WTC11 (cell line): ENCODE data around the gene CACTIN.

Experiments used
- ELF4 ChIP-seq: sonication (generic); formaldehyde crosslinking; IDR thresholded peaks from 2 replicates; pipeline ENCODE4 v1.8.1; 2022; ENCODE audit warnings: low read depth, mild to moderate bottlenecking, moderate library complexity, missing genetic modification reagents
- ETV6 ChIP-seq: sonication (generic); formaldehyde crosslinking; IDR thresholded peaks from 2 replicates; pipeline ENCODE4 v1.8.1; 2022; ENCODE audit warnings: mild to moderate bottlenecking, missing genetic modification reagents
- FOXP1 ChIP-seq: sonication (generic); formaldehyde crosslinking; IDR thresholded peaks from 2 replicates; pipeline ENCODE4 v1.8.0; 2022; ENCODE audit warnings: missing genetic modification reagents, mild to moderate bottlenecking, moderate library complexity, borderline replicate concordance
- NFATC4 ChIP-seq: fragments of 250-450 bp; sonication (Bioruptor Pico); IDR thresholded peaks from 2 replicates; pipeline ENCODE4 v1.9.0; 2021; ENCODE audit warnings: mild to moderate bottlenecking
- TEAD4 ChIP-seq: sonication (generic); formaldehyde crosslinking; IDR thresholded peaks from 2 replicates; pipeline ENCODE4 v1.8.0; 2022; ENCODE audit warnings: mild to moderate bottlenecking, missing genetic modification reagents
- ZNF219 ChIP-seq: sonication (generic); formaldehyde crosslinking; IDR thresholded peaks from 2 replicates; pipeline ENCODE4 v1.8.0; 2023; ENCODE audit warnings: missing genetic modification reagents, mild to moderate bottlenecking, borderline replicate concordance
- TF ChIP-seq, protein P1 (sequence below): fragments of 200-600 bp; IDR thresholded peaks from 2 replicates; pipeline ENCODE4 v1.8.0; 2022; ENCODE audit warnings: antibody characterized with exemption
- TF ChIP-seq, protein P2 (sequence below): sonication (generic); formaldehyde crosslinking; IDR thresholded peaks from 2 replicates; pipeline ENCODE4 v1.8.1; 2023; ENCODE audit warnings: mild to moderate bottlenecking, missing genetic modification reagents
- TF ChIP-seq, protein P3 (sequence below): sonication (generic); formaldehyde crosslinking; IDR thresholded peaks from 2 replicates; pipeline ENCODE4 v1.8.0; 2022; ENCODE audit warnings: missing genetic modification reagents
- TF ChIP-seq, protein P4 (sequence below): sonication (generic); formaldehyde crosslinking; IDR thresholded peaks from 2 replicates; pipeline ENCODE4 v1.8.1; 2022; ENCODE audit warnings: low read depth, missing genetic modification reagents, borderline replicate concordance
- TF ChIP-seq, protein P5 (sequence below): sonication (generic); formaldehyde crosslinking; conservative IDR thresholded peaks from 2 replicates; pipeline ENCODE4 v1.8.1; 2023; ENCODE audit warnings: mild to moderate bottlenecking, low read depth, missing genetic modification reagents, moderate library complexity
- TF ChIP-seq, protein P6 (sequence below): sonication (generic); formaldehyde crosslinking; IDR thresholded peaks from 2 replicates; pipeline ENCODE4 v1.8.1; 2023; ENCODE audit warnings: mild to moderate bottlenecking, missing genetic modification reagents, moderate library complexity

DNA sequence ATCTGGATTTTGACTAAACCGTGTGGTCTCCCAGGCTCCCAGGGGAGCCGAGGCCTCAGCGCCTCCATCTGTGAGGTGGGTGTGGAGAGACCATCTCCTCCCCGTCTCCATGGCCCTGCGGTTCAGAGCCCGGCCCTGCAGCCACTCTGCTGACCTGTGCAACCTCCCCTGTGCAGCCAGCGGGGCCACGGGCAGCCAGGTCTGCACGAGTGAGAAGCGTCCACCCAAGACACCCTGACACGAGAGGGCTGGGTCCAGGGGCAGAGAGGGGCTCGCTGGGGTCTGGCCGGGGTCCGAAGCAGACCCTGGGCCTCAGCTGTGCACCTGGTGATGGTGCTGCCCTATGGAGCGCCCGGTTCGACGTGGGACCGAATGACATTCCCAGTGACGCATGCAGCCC, 10.4 kb upstream of the CACTIN start:
- TF ChIP-seq, protein P1, sequence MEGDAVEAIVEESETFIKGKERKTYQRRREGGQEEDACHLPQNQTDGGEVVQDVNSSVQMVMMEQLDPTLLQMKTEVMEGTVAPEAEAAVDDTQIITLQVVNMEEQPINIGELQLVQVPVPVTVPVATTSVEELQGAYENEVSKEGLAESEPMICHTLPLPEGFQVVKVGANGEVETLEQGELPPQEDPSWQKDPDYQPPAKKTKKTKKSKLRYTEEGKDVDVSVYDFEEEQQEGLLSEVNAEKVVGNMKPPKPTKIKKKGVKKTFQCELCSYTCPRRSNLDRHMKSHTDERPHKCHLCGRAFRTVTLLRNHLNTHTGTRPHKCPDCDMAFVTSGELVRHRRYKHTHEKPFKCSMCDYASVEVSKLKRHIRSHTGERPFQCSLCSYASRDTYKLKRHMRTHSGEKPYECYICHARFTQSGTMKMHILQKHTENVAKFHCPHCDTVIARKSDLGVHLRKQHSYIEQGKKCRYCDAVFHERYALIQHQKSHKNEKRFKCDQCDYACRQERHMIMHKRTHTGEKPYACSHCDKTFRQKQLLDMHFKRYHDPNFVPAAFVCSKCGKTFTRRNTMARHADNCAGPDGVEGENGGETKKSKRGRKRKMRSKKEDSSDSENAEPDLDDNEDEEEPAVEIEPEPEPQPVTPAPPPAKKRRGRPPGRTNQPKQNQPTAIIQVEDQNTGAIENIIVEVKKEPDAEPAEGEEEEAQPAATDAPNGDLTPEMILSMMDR, result no peak
- TF ChIP-seq FOXP1 (CRISPR knock-in tag), result no peak
- no peak for TF ChIP-seq ETV6 (CRISPR knock-in tag)
- TF ChIP-seq, protein P2, sequence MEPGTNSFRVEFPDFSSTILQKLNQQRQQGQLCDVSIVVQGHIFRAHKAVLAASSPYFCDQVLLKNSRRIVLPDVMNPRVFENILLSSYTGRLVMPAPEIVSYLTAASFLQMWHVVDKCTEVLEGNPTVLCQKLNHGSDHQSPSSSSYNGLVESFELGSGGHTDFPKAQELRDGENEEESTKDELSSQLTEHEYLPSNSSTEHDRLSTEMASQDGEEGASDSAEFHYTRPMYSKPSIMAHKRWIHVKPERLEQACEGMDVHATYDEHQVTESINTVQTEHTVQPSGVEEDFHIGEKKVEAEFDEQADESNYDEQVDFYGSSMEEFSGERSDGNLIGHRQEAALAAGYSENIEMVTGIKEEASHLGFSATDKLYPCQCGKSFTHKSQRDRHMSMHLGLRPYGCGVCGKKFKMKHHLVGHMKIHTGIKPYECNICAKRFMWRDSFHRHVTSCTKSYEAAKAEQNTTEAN (CRISPR knock-in tag), result no peak
- TF ChIP-seq, protein P3, sequence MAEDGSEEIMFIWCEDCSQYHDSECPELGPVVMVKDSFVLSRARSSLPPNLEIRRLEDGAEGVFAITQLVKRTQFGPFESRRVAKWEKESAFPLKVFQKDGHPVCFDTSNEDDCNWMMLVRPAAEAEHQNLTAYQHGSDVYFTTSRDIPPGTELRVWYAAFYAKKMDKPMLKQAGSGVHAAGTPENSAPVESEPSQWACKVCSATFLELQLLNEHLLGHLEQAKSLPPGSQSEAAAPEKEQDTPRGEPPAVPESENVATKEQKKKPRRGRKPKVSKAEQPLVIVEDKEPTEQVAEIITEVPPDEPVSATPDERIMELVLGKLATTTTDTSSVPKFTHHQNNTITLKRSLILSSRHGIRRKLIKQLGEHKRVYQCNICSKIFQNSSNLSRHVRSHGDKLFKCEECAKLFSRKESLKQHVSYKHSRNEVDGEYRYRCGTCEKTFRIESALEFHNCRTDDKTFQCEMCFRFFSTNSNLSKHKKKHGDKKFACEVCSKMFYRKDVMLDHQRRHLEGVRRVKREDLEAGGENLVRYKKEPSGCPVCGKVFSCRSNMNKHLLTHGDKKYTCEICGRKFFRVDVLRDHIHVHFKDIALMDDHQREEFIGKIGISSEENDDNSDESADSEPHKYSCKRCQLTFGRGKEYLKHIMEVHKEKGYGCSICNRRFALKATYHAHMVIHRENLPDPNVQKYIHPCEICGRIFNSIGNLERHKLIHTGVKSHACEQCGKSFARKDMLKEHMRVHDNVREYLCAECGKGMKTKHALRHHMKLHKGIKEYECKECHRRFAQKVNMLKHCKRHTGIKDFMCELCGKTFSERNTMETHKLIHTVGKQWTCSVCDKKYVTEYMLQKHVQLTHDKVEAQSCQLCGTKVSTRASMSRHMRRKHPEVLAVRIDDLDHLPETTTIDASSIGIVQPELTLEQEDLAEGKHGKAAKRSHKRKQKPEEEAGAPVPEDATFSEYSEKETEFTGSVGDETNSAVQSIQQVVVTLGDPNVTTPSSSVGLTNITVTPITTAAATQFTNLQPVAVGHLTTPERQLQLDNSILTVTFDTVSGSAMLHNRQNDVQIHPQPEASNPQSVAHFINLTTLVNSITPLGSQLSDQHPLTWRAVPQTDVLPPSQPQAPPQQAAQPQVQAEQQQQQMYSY (CRISPR knock-in tag), result no peak
- TF ChIP-seq NFATC4 (CRISPR knock-in tag), result no peak
- no peak for TF ChIP-seq ZNF219 (CRISPR knock-in tag)
- TF ChIP-seq, protein P4, sequence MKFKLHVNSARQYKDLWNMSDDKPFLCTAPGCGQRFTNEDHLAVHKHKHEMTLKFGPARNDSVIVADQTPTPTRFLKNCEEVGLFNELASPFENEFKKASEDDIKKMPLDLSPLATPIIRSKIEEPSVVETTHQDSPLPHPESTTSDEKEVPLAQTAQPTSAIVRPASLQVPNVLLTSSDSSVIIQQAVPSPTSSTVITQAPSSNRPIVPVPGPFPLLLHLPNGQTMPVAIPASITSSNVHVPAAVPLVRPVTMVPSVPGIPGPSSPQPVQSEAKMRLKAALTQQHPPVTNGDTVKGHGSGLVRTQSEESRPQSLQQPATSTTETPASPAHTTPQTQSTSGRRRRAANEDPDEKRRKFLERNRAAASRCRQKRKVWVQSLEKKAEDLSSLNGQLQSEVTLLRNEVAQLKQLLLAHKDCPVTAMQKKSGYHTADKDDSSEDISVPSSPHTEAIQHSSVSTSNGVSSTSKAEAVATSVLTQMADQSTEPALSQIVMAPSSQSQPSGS, result no peak
- TF ChIP-seq, protein P5, sequence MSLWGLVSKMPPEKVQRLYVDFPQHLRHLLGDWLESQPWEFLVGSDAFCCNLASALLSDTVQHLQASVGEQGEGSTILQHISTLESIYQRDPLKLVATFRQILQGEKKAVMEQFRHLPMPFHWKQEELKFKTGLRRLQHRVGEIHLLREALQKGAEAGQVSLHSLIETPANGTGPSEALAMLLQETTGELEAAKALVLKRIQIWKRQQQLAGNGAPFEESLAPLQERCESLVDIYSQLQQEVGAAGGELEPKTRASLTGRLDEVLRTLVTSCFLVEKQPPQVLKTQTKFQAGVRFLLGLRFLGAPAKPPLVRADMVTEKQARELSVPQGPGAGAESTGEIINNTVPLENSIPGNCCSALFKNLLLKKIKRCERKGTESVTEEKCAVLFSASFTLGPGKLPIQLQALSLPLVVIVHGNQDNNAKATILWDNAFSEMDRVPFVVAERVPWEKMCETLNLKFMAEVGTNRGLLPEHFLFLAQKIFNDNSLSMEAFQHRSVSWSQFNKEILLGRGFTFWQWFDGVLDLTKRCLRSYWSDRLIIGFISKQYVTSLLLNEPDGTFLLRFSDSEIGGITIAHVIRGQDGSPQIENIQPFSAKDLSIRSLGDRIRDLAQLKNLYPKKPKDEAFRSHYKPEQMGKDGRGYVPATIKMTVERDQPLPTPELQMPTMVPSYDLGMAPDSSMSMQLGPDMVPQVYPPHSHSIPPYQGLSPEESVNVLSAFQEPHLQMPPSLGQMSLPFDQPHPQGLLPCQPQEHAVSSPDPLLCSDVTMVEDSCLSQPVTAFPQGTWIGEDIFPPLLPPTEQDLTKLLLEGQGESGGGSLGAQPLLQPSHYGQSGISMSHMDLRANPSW (CRISPR knock-in tag), result no peak
- TF ChIP-seq, protein P6, sequence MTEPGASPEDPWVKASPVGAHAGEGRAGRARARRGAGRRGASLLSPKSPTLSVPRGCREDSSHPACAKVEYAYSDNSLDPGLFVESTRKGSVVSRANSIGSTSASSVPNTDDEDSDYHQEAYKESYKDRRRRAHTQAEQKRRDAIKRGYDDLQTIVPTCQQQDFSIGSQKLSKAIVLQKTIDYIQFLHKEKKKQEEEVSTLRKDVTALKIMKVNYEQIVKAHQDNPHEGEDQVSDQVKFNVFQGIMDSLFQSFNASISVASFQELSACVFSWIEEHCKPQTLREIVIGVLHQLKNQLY (CRISPR knock-in tag), result no peak
- no peak for TF ChIP-seq ELF4 (CRISPR knock-in tag)
- no peak for TF ChIP-seq TEAD4 (CRISPR knock-in tag)
